ENCODE results near the gene KIRREL3.
"Not testable (repeated sequence)": the region's sequence is repeated elsewhere in the genome, so short reads cannot be mapped to it uniquely, and the experiment has no call there.

KIRREL3 gene

GRCh38 chr11:126952533-126952932 is 48.0 kb downstream of the KIRREL3 start:
- not testable (repeated sequence) for DNase-seq (ENCODE audit: low spot score)

- DNase-seq (ENCODE audit: low spot score): no peak
Measured at GRCh38 chr11:126951465-126951864, 49.1 kb downstream of the KIRREL3 start.

DNA sequence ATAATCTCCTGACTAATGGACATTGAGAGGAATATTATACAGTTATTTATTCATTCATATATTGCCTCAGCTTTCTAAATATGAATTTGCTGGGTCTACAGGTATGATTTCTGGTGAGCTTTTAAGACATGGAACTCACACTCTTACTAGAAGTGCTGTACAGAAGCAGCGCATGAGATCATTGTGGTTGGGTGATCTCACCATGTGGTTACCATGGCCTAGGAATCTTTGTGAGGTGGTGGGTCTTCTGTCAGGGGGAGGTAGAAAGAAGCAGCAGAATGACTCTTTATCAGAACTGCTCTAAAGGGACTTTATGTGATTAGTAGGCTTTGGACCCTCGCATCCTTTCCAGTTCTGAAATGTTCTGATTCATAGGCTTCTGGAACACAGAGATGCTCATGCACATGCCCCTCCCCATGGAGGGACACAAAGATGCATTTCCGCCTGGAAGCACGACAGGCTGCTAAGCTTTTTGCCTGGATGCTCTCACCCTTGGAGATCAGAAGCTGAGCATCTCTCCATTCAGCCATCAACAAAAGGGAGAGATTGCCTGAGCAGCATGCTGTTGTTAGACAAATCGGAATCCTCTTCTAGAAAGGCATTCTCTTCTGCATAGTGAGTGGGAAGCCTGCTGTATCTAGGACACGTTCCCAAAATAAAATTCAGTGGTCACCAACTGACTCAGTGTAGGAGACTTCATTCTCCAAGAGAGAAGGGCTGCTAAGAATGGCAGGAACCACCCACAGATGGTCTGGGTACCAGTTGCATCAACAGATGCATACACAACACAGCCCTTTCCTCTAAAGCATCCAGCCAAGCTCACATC is 51.3 kb downstream of the KIRREL3 start:
- no peak for DNase-seq (ENCODE audit: low spot score)

DNA sequence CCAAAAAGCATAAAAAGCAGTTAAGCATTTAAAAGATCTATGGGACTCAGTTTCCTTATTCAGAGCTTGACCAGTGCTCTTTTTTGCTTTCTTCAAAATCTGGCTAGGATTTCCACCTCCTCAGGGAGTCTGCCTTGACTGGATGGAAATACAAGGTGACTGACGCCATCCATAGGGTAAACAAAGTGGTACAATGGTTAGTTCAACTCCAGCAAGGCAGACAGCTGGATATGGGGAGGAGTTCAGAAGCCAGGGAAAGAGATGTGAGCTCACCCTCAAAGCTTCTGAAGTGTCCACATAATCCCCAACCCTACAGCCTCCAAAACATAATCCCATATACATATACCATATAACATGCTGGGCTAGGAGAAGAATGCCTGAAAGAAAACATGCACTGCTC is 52.0 kb downstream of the KIRREL3 start:
- no peak for DNase-seq (ENCODE audit: low spot score)

- DNase-seq (ENCODE audit: low spot score): no peak
Measured at GRCh38 chr11:126945319-126945718, 55.3 kb downstream of the KIRREL3 start.

- DNase-seq (ENCODE audit: low spot score): no peak
Measured at GRCh38 chr11:126943316-126943715, 57.3 kb downstream of the KIRREL3 start.

- no peak for DNase-seq (ENCODE audit: low spot score)
Measured at GRCh38 chr11:126942146-126942545, 58.4 kb downstream of the KIRREL3 start.

GRCh38 chr11:126939552-126939951 is 61.0 kb downstream of the KIRREL3 start:
- no peak for DNase-seq (ENCODE audit: low spot score)

DNA sequence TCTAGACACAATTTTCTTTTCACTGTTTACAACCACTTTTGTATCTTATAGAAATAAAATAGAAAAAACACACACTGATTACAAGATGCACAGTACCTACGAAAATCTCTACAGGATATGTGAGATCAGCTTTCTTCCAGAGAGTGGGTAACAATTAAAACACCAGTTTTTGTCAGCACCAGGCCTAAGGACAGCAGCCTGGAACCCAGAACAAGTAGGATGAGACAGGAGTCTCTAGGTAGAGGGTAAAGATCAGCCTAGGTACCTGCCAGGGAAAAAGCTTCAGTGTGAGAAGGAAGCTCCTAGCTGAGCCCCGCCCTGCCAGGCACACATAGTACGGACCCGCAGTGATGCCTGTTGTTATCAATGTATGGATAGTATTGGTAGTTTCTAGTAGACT is 61.9 kb downstream of the KIRREL3 start:
- no peak for DNase-seq (ENCODE audit: low spot score)

- no peak for DNase-seq (ENCODE audit: low spot score)
Measured at GRCh38 chr11:126930091-126930841, 70.3 kb downstream of the KIRREL3 start.

- DNase-seq (ENCODE audit: low spot score): no peak
Measured at GRCh38 chr11:126929179-126930061, 71.2 kb downstream of the KIRREL3 start.

- DNase-seq (ENCODE audit: low spot score): no peak
Measured at GRCh38 chr11:126927623-126928022, 72.9 kb downstream of the KIRREL3 start.

- DNase-seq (ENCODE audit: low spot score): no peak
Measured at GRCh38 chr11:126926376-126926791, 74.2 kb downstream of the KIRREL3 start.

GRCh38 chr11:126925321-126926093 is 75.1 kb downstream of the KIRREL3 start:
- no peak for DNase-seq (ENCODE audit: low spot score)

- no peak for DNase-seq (ENCODE audit: low spot score)
Measured at GRCh38 chr11:126924376-126925040, 76.1 kb downstream of the KIRREL3 start.

- DNase-seq (ENCODE audit: low spot score): no peak
Measured at GRCh38 chr11:126920833-126921232, 79.7 kb downstream of the KIRREL3 start.

GRCh38 chr11:126919147-126919823 is 81.3 kb downstream of the KIRREL3 start:
- DNase-seq (ENCODE audit: low spot score): no peak

DNA sequence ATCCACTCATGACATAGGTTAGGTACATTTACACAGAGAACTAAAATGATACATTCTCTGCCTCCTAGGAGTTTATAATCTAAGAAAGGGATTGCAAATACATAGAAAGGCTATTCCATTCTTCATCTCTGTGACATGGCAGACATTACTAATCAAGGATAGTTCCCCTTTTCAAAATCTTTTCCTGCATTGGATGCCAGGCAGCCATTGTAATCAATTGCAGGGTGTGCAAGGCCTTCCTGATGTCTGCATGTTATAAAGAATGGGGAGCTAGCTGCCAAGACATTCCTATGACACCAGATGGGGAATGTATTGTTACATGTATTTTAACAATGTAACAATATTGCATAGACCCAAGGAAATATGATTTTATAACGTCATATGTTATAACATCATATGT is 82.0 kb downstream of the KIRREL3 start:
- no peak for DNase-seq (ENCODE audit: low spot score)

GRCh38 chr11:126917531-126918204 is 82.9 kb downstream of the KIRREL3 start:
- no peak for DNase-seq (ENCODE audit: low spot score)

GRCh38 chr11:126915430-126915829 is 85.1 kb downstream of the KIRREL3 start:
- DNase-seq (ENCODE audit: low spot score): no peak
